ENCODE measurements around the gene ANKHD1. TPM values are rescaled to one million over a fixed set of nuclear protein-coding genes. Genes with fewer than 3 reads are reported as not detected.
"Not testable (repeated sequence)": the region's sequence is repeated elsewhere in the genome, so short reads cannot be mapped to it uniquely, and the experiment has no call there.

The ANKHD1 gene
- total RNA-seq, 2 donors from 2014 or later = 114 to 131 TPM

DNA sequence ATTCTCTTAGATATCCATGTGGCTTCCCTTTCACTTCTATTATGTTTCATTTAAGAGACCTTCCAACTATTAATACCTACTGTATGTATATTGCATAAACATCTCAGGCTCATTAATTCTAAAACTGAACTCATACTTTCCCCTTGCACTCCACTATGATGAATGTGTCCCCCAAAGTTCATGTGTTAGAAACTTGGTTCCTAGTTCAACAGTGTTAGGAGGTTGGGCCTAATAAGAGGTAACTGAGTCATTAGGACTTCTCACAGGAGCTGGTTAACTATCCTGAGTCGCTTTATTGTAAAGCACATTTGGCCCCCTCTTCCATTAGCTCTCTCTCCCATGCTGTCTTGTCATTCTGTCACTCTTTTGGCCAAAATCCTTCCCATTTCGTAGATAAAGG, 22.0 kb downstream of the ANKHD1 start:
- Histone ChIP-seq H3K9me3 (no peaks in the 10 kb centered on the region), H3K27me3 (no peaks in the 10 kb centered on the region), H3K36me3 (replicated peaks in 1 of 2; ENCODE audit: insufficient read depth in 1 of 2, low read depth in 2 of 2) (no peaks in the 10 kb centered on the region), H3K27ac (no peak overlapping the region), H3K4me3 (no peak overlapping the region), H3K4me1 (peaks cover 39% of the 10 kb centered on the region)
- intact Hi-C loops (cut with DNase I) = no loop called here
- ATAC-seq = no peak
- no peak for DNase-seq
- TF ChIP-seq, protein P1, sequence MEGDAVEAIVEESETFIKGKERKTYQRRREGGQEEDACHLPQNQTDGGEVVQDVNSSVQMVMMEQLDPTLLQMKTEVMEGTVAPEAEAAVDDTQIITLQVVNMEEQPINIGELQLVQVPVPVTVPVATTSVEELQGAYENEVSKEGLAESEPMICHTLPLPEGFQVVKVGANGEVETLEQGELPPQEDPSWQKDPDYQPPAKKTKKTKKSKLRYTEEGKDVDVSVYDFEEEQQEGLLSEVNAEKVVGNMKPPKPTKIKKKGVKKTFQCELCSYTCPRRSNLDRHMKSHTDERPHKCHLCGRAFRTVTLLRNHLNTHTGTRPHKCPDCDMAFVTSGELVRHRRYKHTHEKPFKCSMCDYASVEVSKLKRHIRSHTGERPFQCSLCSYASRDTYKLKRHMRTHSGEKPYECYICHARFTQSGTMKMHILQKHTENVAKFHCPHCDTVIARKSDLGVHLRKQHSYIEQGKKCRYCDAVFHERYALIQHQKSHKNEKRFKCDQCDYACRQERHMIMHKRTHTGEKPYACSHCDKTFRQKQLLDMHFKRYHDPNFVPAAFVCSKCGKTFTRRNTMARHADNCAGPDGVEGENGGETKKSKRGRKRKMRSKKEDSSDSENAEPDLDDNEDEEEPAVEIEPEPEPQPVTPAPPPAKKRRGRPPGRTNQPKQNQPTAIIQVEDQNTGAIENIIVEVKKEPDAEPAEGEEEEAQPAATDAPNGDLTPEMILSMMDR (IDR thresholded peaks at IDR 0.05) = no peak
- no peak for TF ChIP-seq POLR2A (IDR thresholded peaks at IDR 0.05)
- WGBS, 2 donors = 85 to 93% methylated on average over 2 of the region's 2 CpGs

DNA sequence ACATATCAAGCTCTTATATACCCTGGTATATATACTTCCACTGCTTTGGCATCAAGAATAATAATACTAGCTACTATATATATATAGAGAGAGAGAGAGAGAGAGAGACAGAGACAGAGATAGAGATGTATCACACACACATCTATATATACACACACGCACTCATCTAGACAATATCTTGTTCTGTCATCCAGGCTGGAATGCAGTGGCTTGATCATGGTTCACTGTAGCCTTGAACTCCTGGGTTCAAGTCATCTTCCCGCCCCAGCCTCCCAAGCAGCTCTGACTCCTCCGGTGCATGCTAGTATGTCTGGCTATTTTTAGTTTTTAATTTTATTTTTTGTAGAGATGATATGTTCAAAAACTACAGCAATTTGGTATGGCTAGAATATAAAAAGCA, 22.5 kb downstream of the ANKHD1 start:
- no peaks in the 10 kb centered on the region for H3K36me3 ChIP-seq (replicated peaks in 1 of 2; ENCODE audit: insufficient read depth in 1 of 2, low read depth in 2 of 2)
- no peak for DNase-seq
- no peak overlapping the region for H3K4me3 ChIP-seq
- ATAC-seq = no peak
- H3K27ac ChIP-seq = no peak overlapping the region
- 65 to 79% methylated on average over 3 of the region's 3 CpGs for WGBS, 2 donors
- H3K27me3 ChIP-seq = no peaks in the 10 kb centered on the region
- H3K9me3 ChIP-seq = no peaks in the 10 kb centered on the region
- H3K4me1 ChIP-seq = peaks cover 35% of the 10 kb centered on the region
- TF ChIP-seq POLR2A (IDR thresholded peaks at IDR 0.05) = no peak
- TF ChIP-seq, protein P1 (IDR thresholded peaks at IDR 0.05) = no peak
- intact Hi-C loops (cut with DNase I) = no loop called here

DNA sequence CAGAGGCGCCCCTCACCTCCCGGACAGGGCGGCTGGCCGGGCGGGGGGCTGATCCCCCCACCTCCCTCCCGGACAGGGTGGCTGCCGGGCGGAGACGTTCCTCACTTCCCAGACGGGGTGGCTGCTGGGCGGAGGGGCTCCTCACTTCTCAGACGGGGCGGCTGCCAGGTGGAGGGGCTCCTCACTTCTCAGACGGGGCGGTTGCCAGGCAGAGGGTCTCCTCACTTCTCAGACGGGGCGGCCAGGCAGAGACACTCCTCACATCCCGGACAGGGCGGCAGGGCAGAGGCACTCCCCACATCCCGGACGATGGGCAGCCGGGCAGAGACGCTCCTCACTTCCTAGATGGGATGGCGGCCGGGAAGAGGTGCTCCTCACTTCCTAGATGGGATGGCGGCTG, 26.1 kb downstream of the ANKHD1 start:
- H3K4me1 ChIP-seq = peaks cover 24% of the 10 kb centered on the region
- ATAC-seq; H3K27me3 ChIP-seq; H3K27ac ChIP-seq; intact Hi-C loops (cut with DNase I); H3K4me3 ChIP-seq; H3K36me3 ChIP-seq (replicated peaks in 1 of 2; ENCODE audit: insufficient read depth in 1 of 2, low read depth in 2 of 2); H3K9me3 ChIP-seq; DNase-seq: not testable (repeated sequence)
- WGBS, 2 donors = 92% methylated on average over 13 of the region's 26 CpGs; no CpG with 5 or more reads in 1 of the 2 donors

DNA sequence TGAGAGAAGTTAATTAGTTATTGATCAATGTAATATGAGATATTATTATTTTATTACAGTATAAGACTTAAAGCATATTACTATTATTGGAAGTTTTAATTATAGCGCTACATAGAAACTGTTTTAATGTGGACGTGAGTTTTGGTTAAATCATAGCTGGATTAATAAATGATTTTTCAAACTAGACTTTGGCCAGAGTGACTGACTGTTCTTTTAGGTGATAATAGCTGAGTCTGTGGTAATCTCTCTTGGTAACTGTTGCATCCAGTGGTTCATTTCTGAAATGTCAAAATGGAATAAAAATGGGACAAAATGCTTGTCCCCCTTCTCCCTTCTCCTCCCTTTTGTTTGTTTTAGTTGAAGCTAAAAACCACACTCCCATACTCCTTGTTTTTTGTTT, 28.1 kb downstream of the ANKHD1 start:
- Histone ChIP-seq H3K4me1 (peaks cover 22% of the 10 kb centered on the region), H3K9me3 (no peaks in the 10 kb centered on the region), H3K36me3 (replicated peaks in 1 of 2; ENCODE audit: insufficient read depth in 1 of 2, low read depth in 2 of 2) (no peaks in the 10 kb centered on the region), H3K4me3 (no peak overlapping the region), H3K27ac (no peak overlapping the region), H3K27me3 (no peaks in the 10 kb centered on the region)
- no peak for ATAC-seq
- DNase-seq = no peak
- no peak for TF ChIP-seq POLR2A (IDR thresholded peaks at IDR 0.05)
- TF ChIP-seq, protein P1 (IDR thresholded peaks at IDR 0.05) = no peak
- 54 to 58% methylated on average over 2 of the region's 2 CpGs for WGBS, 2 donors
- intact Hi-C loops (cut with DNase I) = no loop called here

DNA sequence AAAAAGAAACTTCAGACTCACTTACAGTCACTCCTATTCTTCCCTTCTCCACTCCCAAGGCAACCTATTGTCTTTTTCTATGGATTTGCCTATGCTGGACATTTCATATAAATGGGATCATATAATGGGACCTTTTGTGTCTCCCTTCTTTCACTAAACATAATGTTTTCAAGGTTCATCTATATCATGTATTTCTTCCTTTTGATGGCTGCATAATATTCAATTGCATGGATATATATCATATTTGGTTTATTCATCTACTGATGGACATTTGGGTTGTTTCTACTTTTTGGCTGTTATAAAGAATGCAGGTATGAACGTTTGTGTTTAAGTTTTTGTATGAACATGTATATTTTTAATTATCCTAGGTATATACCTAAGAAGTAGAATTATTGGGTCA, 30.6 kb downstream of the ANKHD1 start:
- intact Hi-C loops (cut with DNase I) = no loop called here
- H3K27me3 ChIP-seq = no peaks in the 10 kb centered on the region
- H3K9me3 ChIP-seq = no peaks in the 10 kb centered on the region
- 37 to 49% methylated on average over 1 of the region's 1 CpG for WGBS, 2 donors
- no peak for ATAC-seq
- H3K36me3 ChIP-seq (replicated peaks in 1 of 2; ENCODE audit: insufficient read depth in 1 of 2, low read depth in 2 of 2) = peaks cover 0 to 3% of the 10 kb centered on the region in 2 donors
- no peak overlapping the region for H3K27ac ChIP-seq
- TF ChIP-seq POLR2A (IDR thresholded peaks at IDR 0.05) = no peak
- TF ChIP-seq, protein P1 (IDR thresholded peaks at IDR 0.05) = no peak
- DNase-seq = no peak
- no peak overlapping the region for H3K4me3 ChIP-seq
- H3K4me1 ChIP-seq = peaks cover 17% of the 10 kb centered on the region
